Measurements from ENCODE around the gene ANKRD34A.

The ANKRD34A gene

GRCh38 chr1:145990249-145990855 lies 26.0 kb upstream of the ANKRD34A start:
- DNase-seq, result no peak

- DNase-seq, result no peak
These were observed 24.4 kb upstream of the ANKRD34A start for GRCh38 chr1:145988773-145989172.

DNA sequence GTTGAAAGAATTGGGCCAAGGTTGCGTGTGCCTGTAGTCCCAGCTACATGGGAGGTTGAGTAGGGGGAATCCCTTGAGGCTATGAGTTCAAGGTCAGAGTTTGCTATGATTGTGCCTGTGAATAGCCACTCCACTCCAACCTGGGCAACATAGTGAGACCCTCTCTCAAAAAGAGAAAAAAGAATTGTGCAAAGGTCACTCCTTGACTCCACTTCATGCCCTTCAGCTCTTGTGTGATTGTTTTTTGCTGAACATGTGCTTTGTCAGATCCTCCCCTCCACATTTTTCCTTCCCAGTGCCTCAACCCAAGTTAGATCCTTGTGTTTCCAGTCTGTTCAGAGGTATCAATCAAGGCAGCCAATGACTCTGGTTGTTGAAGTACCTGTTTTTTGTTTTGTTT lies 23.6 kb upstream of the ANKRD34A start:
- DNase-seq, result no peak

DNA sequence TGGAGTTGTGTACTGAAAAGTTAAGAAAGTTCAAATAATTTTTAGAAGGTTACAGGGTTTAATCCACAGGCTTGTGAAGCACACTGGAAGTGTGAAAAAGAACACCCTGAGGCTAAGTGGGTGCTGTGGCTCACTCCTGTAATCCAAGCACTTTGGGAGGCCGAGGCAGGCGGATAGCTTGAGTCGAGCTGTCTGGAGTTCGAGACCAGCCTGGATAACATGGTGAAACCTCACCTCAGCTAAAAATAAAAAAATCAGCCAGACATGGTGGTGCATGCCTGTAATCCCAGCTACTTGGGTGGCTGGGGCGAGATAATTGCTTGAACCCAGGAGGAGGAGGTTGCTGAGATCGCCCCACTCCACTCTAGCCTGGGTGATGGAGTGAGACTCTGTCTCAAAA lies 22.2 kb upstream of the ANKRD34A start:
- no peak for DNase-seq

DNA sequence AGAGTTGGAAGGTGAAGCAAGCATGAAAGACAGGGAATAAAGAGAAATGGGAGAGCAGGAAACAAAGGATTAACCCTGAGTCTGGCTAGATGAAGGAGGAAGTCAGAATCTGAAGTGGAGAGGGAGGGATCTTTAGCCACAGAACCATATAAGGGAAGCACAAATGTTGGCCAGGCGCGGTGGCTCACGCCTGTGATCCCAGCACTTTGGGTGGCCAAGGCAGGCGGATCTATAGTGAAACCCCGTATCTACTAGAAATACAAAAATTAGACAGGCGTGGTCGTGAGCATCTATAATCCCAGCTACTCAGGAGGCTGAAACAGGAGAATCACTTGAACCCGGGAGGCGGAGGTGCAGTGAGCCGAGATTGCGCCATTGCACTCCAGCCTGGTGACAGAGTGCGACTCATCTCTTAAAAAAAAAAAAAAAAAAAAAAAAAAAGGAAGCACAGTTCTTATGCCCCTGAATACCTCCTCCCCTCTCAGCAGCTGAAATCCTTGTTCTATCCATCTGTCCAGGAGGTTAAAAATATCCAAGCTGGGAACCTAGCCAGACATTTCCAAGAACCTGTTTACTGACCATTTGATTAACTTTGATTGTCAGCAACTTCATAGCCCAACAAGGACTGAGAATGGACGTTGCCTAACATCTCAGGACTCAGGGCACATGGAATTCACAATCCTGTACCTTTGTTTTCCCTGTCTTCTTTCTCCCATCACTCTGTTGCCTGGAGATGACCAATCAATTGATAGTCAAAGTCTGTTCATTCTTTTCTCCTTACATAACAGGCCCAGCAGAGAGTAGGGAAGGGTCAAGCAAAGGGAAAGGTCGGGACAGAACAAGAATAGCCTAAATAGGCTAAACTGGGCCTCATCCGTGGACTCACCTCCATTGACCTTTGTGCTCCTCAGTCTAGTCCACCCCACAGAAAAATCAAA lies 21.4 kb upstream of the ANKRD34A start:
- DNase-seq, result no peak

- no peak for DNase-seq
These were observed 20.7 kb upstream of the ANKRD34A start for GRCh38 chr1:145985129-145985501.

GRCh38 chr1:145983960-145984830 lies 19.8 kb upstream of the ANKRD34A start:
- DNase-seq, result no peak

- DNase-seq, result no peak
These were observed 18.9 kb upstream of the ANKRD34A start for GRCh38 chr1:145983206-145983675.

DNA sequence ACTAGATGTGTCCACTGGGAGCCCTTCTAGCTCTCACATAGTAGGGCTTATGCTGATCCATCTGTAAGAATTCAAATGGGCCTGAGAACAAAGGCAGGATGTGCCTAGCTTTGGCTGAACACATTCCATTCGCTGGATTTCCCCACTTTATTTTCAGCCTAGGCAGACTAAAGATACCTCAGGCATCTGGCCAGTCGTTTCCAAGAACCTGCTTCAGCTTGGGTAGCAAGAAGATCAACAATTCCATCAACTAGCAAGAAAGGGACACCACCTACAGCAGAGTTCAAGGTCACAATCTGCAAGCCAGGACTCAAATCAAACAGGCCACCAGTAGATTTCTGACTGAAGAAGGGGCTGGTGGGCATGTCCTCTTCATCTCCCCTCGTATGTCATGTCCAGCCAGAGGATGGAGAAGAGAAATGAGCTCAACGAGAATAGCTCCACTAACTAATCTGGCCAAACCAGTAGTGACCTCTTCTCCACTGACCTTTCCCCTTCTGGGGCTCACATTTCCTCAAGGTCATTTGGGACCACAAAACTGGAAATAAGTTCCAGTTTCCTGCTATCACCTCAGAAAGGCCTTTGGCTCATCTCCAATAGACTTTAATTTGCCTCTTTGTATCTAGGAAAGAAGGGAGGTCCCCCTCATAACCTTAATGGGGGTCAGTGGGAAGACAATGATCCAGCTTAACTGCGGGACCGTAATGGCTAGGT lies 17.8 kb upstream of the ANKRD34A start:
- DNase-seq, result no peak

DNA sequence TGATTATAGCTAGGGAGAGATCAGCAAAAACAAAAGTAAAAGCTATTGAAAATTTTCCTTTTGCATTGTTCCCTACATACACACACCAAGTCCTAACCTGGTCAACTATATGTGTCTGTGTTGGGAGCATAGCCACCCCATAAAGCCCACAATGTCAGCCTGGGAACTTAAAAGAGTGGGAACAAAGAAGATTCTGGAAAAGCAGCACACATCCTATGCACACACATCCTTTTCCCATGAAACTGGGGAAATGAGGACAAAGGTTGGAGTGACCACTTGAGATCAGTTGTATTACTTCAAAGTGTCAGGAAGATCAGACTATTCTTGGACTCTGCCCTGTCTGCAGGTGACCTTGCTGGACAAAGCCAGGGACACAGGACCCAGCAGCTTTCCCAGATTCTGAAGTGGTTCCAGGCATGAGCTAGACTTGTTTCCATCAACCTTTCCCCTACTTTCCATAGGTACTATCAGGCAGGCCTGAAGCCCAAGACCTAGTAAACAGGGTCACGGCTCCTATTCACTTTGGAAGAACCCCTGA lies 16.2 kb upstream of the ANKRD34A start:
- no peak for DNase-seq

DNA sequence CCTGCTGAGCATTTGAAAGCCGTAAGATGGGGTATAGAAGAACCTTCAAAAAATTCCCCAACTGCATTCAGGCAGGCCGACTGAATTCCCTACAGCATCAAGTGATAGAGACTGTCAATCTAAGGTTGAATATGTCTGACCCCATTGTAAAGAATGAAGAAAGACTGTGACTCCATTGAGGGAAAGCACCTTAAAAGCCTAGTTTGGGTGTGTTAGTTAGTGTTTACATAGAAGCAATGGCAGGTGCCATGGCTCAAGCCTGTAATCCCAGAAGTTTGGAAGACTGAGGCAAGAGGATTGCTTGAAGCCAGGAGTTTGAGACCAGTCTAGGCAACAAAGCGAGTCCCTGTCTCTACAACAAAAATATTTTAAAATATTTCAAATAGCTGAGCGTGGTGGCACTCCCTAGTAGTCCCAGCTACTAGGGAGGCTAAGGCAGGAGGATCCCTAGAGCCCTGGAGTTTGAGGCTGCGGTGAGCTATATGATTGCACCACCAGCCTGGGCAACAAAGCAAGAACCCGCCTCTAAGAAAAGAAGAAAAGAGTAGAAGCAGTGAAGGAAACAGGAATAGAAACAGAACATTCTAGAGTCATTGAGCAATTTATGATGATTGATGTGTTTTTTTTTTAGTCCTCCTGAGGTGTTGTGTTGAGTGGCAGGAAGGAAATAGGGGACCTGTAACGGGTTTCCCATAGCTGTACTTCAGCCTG lies 15.5 kb upstream of the ANKRD34A start:
- no peak for DNase-seq

GRCh38 chr1:145978854-145979745 lies 14.7 kb upstream of the ANKRD34A start:
- DNase-seq, result peak; percentile 67

GRCh38 chr1:145978471-145978853 lies 14.1 kb upstream of the ANKRD34A start:
- no peak for DNase-seq

GRCh38 chr1:145977486-145978470 lies 13.4 kb upstream of the ANKRD34A start:
- DNase-seq, result peak; percentile 72

DNA sequence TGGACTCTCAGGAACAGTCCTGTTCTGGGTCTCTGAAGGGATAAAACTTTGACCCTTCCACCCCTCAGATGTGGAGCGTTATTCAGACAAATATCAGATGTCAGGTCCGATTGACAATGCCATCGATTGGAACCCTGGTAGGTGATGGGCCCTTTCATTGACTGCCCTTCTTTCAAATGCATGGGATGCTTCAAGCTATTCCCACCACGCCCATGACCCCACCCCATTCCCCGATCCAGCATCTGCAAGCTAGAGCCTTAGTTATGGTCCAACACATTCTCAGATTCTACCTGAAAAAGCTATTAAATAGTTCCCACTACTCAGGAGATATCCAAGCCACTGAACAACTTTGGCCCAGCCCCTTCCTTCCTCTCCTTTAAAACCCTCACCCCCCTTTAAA lies 12.6 kb upstream of the ANKRD34A start:
- no peak for DNase-seq

- no peak for DNase-seq
These were observed 10.8 kb upstream of the ANKRD34A start for GRCh38 chr1:145975216-145975615.

GRCh38 chr1:145974721-145975120 lies 10.3 kb upstream of the ANKRD34A start:
- DNase-seq, result no peak

- no peak for DNase-seq
These were observed 8.2 kb upstream of the ANKRD34A start for GRCh38 chr1:145972580-145972979.

- no peak for DNase-seq
These were observed 2.9 kb upstream of the ANKRD34A start for GRCh38 chr1:145967288-145967687.
